Activated CD8-positive, alpha-beta T cell treated with anti-CD3 and anti-CD28 coated beads for 36 hours (primary cell): ENCODE data around the gene PPM1L. TPM values are rescaled to one million over a fixed set of nuclear protein-coding genes. Genes with fewer than 3 reads are reported as not detected.

Experiments used
- ATAC-seq: fragments of 200-7000 bp; cut with Tn5 transposase; one replicate; pipeline ENCODE4 v1.10.0; 2021; ENCODE audit warnings: mild to moderate bottlenecking, moderate library complexity
- CTCF ChIA-PET: fragments of 350-600 bp; sonication (Branson Sonifier 250); formaldehyde crosslinking; loops from one replicate; lab custom pipeline; 2021; ENCODE audit warnings: antibody characterized with exemption; lab: Charles Lee
- POLR2A ChIA-PET: fragments of 350-600 bp; sonication (Branson Sonifier 250); formaldehyde crosslinking; loops from one replicate; lab custom pipeline; 2021; ENCODE audit warnings: antibody characterized with exemption; lab: Charles Lee
- DNase-seq: peaks from one replicate; pipeline ENCODE4 v3.0.0-alpha.2; 2020
- H3K27ac Mint-ChIP-seq: one replicate; pipeline ENCODE4 v1.8.0; 2021; ENCODE audit warnings: mild to moderate bottlenecking, mixed read lengths
- H3K27me3 Mint-ChIP-seq: one replicate; pipeline ENCODE4 v1.8.0; 2021; ENCODE audit warnings: mixed read lengths
- H3K36me3 Mint-ChIP-seq: one replicate; pipeline ENCODE4 v1.8.0; 2021; ENCODE audit warnings: low read depth, mixed read lengths
- H3K4me1 Mint-ChIP-seq: one replicate; pipeline ENCODE4 v1.8.0; 2021; ENCODE audit warnings: low read depth, mixed read lengths
- H3K4me3 Mint-ChIP-seq: one replicate; pipeline ENCODE4 v1.8.0; 2021; ENCODE audit warnings: mild to moderate bottlenecking, moderate library complexity, mixed read lengths
- H3K9me3 Mint-ChIP-seq: one replicate; pipeline ENCODE4 v1.8.0; 2021; ENCODE audit warnings: mixed read lengths
- intact Hi-C: fragments of 100-400 bp; cut with micrococcal nuclease; formaldehyde crosslinking; loops from one replicate; pipeline ENCODE4 v1.10.0; 2022
- total RNA-seq, 2 experiments: library from RNA; stranded (reverse); gene quantifications; one replicate each; pipeline ENCODE4 v1.2.3, GENCODE V29; 2021
- TF ChIP-seq, protein P1 (sequence below): fragments of 200-600 bp; IDR thresholded peaks from one replicate; pipeline ENCODE4 v1.8.0; 2022; ENCODE audit warnings: antibody characterized with exemption, mild to moderate bottlenecking

Gene PPM1L
- total RNA-seq, 2 experiments from 2014 or later: 2.6 to 2.7 TPM

DNA sequence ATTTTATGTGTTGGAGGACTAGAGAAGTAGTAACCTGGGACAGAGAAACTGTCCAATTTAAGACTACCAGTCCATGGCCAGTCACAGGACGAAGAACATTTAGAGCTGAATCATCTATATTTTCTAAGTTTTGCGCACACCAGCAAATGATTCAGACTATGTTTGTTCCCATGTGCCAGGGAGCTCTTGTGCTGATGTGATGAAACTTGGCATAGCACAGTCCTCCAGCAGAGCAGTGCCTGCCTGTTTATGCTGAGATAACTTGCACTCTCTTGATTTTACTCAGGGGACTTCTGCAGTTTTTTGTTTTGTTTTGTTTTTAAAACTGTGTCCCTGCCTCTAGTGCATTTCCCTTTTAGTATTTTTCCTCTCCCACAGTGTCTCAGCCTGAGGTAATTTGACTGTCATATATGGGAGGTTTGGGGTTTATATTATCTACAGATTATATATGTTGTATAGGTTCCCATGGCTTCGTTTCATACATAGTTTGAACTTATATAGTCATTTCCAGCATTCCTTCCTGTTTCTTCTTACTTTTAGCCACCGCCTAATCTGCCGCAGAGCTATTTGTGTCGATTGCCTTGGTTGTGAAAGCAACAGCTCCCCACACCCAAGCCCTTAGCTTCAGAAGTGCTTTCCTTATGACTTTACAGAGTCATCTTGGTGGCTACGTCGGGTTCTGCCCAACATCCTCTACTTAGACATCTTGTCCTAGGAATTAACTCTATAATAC, 45.5 kb downstream of the PPM1L start:
- ChIA-PET CTCF (interaction anchor here (0.6 kb wide), 1 partner anchor 167 kb away, joined by 3 read pairs; no protein-coding TSS in a partner anchor), POLR2A (interaction anchor here (1.2 kb wide), 1 partner anchor 45 kb away, joined by 3 read pairs; no protein-coding TSS in a partner anchor)
- peaks cover 3% of the 10 kb centered on the region for H3K27me3 Mint-ChIP-seq
- TF ChIP-seq, protein P1, sequence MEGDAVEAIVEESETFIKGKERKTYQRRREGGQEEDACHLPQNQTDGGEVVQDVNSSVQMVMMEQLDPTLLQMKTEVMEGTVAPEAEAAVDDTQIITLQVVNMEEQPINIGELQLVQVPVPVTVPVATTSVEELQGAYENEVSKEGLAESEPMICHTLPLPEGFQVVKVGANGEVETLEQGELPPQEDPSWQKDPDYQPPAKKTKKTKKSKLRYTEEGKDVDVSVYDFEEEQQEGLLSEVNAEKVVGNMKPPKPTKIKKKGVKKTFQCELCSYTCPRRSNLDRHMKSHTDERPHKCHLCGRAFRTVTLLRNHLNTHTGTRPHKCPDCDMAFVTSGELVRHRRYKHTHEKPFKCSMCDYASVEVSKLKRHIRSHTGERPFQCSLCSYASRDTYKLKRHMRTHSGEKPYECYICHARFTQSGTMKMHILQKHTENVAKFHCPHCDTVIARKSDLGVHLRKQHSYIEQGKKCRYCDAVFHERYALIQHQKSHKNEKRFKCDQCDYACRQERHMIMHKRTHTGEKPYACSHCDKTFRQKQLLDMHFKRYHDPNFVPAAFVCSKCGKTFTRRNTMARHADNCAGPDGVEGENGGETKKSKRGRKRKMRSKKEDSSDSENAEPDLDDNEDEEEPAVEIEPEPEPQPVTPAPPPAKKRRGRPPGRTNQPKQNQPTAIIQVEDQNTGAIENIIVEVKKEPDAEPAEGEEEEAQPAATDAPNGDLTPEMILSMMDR: no peak
- peak; percentile 72 for DNase-seq
- peak; percentile 93 for ATAC-seq
- H3K36me3 Mint-ChIP-seq: no peaks in the 10 kb centered on the region
- H3K9me3 Mint-ChIP-seq: no peaks in the 10 kb centered on the region
- intact Hi-C loops: no loop called here
- H3K4me1 Mint-ChIP-seq: peaks cover 8% of the 10 kb centered on the region
- H3K27ac Mint-ChIP-seq: no peak overlapping the region
- H3K4me3 Mint-ChIP-seq: peak overlapping the region; percentile 19

DNA sequence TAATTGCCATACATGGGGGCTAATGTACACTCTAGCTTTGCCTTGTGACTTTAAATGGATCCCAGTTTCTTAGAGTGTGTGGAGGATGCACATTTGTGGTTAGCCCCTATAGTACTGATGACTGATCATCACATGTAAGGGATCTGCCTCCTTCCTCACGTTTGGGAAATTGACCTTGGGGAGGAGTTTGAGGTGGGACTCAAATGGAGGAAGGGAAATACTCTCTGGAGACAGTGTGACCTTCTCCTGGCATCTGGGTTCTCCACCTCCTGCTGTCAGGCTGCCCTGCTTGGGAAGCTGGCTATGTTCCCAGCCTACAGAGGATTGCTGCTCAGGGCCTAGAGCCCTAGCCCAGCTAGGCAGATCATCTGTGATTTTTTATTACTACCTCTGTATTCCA, 48.7 kb downstream of the PPM1L start:
- intact Hi-C loops: no loop called here
- Mint-ChIP-seq H3K27me3 (peaks cover 3% of the 10 kb centered on the region), H3K36me3 (no peaks in the 10 kb centered on the region), H3K4me3 (no peak overlapping the region), H3K4me1 (peaks cover 8% of the 10 kb centered on the region), H3K27ac (no peak overlapping the region), H3K9me3 (no peaks in the 10 kb centered on the region)
- DNase-seq (no peak), ATAC-seq (no peak)
- POLR2A ChIA-PET: no interaction called here
- CTCF ChIA-PET: interaction anchor here (1.2 kb wide), 1 partner anchor 137 kb away, joined by 3 read pairs; no protein-coding TSS in a partner anchor
- TF ChIP-seq, protein P1: no peak

DNA sequence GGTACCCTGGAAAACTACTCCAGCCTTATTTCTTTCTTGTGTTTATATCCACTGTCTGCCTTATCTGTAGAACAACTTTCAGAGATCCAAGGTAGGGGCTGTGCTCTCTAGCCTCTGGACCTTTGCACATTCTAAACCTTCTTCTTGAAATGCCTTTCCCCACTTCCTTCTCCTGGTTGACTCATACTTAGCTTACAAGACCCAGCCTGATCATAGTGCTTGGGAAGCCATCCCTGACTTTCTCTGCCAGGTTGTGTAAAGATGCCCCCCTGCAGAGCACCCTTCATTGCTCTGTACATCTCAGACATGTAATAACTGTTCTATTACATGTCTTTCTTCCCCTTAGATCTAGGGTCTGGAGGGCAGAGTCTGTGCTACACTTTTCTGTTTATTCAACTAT, 50.1 kb downstream of the PPM1L start:
- Mint-ChIP-seq H3K27ac (no peak overlapping the region), H3K27me3 (peaks cover 3% of the 10 kb centered on the region), H3K36me3 (no peaks in the 10 kb centered on the region), H3K4me1 (peaks cover 8% of the 10 kb centered on the region), H3K4me3 (no peak overlapping the region), H3K9me3 (no peaks in the 10 kb centered on the region)
- no peak for ATAC-seq
- TF ChIP-seq, protein P1: no peak
- CTCF ChIA-PET: no interaction called here
- intact Hi-C loops: no loop called here
- no peak for DNase-seq
- POLR2A ChIA-PET: no interaction called here

DNA sequence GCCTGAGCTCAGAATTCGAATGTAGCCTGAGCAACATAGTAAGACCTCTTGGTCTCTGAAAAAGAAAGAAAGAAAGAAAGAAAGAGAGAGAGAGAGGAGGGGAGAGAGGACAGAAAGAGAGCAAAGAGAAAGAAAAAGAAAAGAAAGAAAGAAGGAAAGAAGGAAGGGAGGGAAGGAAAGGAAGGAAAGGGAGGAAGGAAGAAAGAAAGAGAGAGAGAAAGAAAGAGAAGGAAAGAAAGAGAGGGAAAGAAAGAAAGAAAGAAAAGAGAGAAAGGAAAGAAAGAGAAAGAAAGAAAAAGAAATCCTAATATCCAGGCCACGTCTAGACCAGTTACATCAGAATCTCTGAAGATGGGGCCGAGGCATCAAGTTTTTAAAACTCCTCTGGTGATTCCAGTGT, 50.7 kb downstream of the PPM1L start:
- peaks cover 3% of the 10 kb centered on the region for H3K27me3 Mint-ChIP-seq
- TF ChIP-seq, protein P1: no peak
- no peaks in the 10 kb centered on the region for H3K9me3 Mint-ChIP-seq
- peaks cover 7% of the 10 kb centered on the region for H3K4me1 Mint-ChIP-seq
- no peak overlapping the region for H3K4me3 Mint-ChIP-seq
- H3K27ac Mint-ChIP-seq: no peak overlapping the region
- ATAC-seq: no peak
- H3K36me3 Mint-ChIP-seq: no peaks in the 10 kb centered on the region
- ChIA-PET POLR2A (no interaction called here), CTCF (no interaction called here)
- no peak for DNase-seq
- intact Hi-C loops: no loop called here

DNA sequence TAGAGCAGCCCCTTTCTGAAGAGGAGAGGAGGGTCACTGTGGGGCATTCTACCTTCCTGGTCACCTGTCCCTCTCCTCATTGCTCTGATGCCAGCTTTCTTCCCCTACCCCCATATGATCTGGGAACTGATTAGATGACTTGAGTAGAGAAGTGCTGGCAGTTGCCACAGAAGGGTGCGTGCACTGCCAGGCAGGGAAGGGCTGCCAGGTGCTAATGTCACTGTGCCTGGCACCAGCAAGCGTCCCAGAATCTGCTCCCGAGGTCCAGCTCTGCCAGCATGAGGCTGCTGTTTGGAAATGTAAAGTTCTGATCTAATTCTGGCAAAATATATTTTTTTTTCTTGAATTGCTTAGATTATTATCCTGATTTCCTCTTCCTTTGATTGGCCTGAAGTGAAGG, 52.8 kb downstream of the PPM1L start:
- CTCF ChIA-PET: interaction anchor here (2.1 kb wide), 1 partner anchor 133 kb away, joined by 5 read pairs; no protein-coding TSS in a partner anchor
- POLR2A ChIA-PET: no interaction called here

More for the DNA sequence above, 52.8 kb downstream of the PPM1L start:
- intact Hi-C loops: no loop called here
- H3K4me1 Mint-ChIP-seq: no peaks in the 10 kb centered on the region
- H3K9me3 Mint-ChIP-seq: no peaks in the 10 kb centered on the region
- H3K27ac Mint-ChIP-seq: no peak overlapping the region
- TF ChIP-seq, protein P1: no peak
- no peaks in the 10 kb centered on the region for H3K36me3 Mint-ChIP-seq
- peaks cover 1% of the 10 kb centered on the region for H3K27me3 Mint-ChIP-seq
- H3K4me3 Mint-ChIP-seq: no peak overlapping the region
- no peak for DNase-seq
- ATAC-seq: no peak
